PC-9 (cell line): ENCODE results near the gene NRG3.

Source experiments
- CTCF ChIP-seq: fragments of 200-600 bp; sonication (generic); conservative IDR thresholded peaks from 2 replicates; pipeline ENCODE4 v1.6.1; 2017; ENCODE audit warnings: mixed run types, antibody characterized with exemption, mild to moderate bottlenecking, moderate library complexity
- EZH2 ChIP-seq: fragments of 200-600 bp; sonication (generic); IDR thresholded peaks from 2 replicates; pipeline ENCODE4 v1.8.0; 2017; ENCODE audit warnings: antibody characterized with exemption, low read depth

- TF ChIP-seq CTCF (no peak), EZH2 (no peak)
These were observed 809.0 kb downstream of the NRG3 start for GRCh38 chr10:82683945-82684344.
